NCI-H526 treated with DMSO at 0.1 percent for 48 hours (cell line): Measurements from ENCODE around the gene OPTC.
"Not testable (repeated sequence)": the region's sequence is repeated elsewhere in the genome, so short reads cannot be mapped to it uniquely, and the experiment has no call there.

Source experiments
- DNase-seq: peaks from one replicate; lab custom pipeline; 2025; lab: John Stamatoyannopoulos, UW

The OPTC gene

GRCh38 chr1:203517426-203518110, 23.6 kb downstream of the OPTC start:
- DNase-seq, result no peak

DNA sequence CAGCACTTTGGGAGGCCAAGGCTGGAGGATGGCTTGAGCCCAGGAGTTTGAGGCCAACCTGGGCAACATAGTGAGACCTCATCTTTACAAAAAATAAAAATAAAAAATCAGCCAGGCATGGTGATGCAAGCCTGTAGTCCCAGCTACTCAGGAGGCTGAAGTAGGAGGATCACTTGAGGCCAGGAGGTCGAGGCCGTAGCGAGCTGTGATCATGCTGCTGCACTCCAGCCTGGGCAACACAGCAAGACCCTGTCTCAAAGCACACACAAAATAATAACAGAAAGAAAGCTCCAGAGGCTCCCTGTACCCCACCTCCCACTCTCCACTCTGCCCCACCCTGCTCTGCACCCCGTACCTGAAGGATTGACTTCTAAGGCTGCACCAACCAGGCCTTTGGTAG, 24.2 kb downstream of the OPTC start:
- DNase-seq, result not testable (repeated sequence)

GRCh38 chr1:203518541-203518940, 24.6 kb downstream of the OPTC start:
- no peak for DNase-seq

DNA sequence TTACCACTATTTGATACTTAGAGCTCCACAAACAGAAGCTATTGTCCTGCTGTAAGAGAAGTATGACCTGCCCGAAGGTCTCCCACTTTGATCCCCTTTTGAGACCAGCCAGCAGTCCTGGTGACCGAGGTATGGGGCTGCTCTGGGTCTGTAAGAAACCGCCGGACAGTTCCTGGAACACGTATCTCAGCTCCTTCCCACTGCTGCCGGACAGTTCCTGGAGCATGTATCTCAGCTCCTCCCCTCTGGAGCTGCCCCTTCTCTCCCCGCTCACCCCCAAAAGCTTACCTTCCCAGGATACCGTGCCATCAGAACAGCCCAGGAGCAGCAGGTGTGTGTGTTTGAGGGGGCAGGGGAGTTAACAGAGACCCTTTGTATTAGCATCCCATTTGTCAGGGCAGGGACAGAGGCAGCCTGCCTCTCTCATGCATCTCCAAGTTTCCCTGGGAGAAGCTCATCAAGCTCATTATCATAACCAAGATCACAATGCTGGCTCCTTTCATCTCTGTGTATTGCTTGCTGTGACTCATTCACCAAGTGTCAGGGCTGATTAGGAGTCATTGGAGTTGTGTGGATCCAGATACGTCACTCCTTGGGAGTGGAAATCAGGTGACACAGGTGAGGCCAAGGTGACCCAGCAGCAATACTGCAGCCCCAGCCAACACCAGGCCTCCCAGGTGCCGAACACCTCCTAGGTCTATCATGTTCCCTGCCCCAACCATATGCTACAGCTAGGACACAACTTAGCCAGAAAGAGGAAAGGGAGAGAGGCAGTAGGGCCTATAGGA, 25.3 kb downstream of the OPTC start:
- DNase-seq, result no peak

DNA sequence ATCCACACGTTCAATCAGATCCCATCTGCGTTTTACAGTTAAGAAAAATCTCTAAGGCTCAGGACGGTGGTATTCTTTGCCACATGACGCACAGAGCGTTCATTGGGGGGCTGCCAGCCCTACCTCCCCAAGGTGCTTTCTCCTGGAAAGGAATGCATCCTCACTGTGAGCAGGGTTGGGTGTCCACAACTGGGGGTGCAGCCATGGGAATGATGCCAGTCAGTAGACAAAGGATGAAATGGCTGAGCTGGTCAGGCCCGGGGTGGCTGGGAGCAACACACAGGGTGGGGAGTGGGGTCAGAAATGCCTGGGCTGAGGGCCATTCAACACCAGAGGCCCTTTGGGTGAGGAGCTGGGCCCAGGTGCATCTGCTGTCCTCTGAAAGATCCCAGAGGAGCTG, 25.9 kb downstream of the OPTC start:
- DNase-seq, result no peak

- no peak for DNase-seq
These were observed 26.4 kb downstream of the OPTC start for GRCh38 chr1:203520315-203520714.

DNA sequence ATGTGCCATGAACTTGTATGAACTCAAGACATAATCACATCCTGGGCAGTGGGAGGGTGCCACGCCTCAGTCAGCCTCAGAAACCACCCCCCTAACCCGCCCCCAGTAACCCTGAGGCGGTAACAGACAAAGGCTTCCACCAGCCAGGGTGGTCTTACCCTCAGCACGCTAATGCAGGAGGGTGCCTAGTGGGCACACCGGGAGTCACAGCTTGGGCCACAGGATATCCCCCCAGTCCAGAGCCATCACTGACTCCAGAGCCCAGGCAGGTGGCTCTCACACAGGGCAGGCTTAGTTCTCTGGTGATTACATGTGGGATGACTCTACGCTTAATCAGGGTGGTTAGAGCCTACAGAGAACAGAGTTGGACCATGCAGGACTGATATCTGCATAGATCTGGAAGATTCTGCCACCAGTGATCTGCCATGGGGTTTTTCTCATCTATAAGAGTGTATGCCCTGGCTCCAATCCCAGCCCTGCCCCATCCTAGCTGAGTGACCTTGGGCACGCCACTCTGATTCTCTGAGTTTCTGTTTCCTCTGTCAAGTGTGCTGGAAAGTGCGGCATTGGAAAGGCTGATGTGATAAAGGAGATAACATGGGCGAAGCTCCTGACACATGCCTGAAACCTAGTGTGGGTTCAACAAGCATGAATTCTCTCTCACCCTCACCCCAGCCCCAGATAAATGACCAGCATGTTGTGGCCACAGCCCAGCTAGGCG, 27.3 kb downstream of the OPTC start:
- DNase-seq, result no peak

GRCh38 chr1:203521812-203522211, 27.9 kb downstream of the OPTC start:
- DNase-seq, result no peak

- DNase-seq, result no peak
These were observed 28.3 kb downstream of the OPTC start for GRCh38 chr1:203522237-203522636.

DNA sequence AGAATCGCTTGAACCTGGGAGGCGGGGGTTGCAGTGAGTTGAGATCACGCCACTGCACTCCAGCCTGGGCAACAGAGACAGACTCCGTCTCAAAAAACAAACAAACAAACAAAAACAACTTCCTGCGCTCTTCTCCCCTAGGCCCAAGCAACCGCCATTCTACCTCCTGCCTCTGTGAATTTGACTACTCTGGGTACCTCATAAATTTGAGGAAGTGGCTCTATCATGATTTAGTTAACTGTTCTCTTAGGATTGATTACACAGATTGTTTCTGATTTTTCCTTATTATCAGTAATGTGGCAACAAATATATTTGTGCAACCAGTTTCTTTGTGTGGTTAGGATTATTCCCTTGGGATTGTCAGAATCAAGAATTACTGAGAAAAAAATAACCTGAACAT, 29.7 kb downstream of the OPTC start:
- DNase-seq, result no peak

- DNase-seq, result no peak
These were observed 30.2 kb downstream of the OPTC start for GRCh38 chr1:203524152-203524551.

DNA sequence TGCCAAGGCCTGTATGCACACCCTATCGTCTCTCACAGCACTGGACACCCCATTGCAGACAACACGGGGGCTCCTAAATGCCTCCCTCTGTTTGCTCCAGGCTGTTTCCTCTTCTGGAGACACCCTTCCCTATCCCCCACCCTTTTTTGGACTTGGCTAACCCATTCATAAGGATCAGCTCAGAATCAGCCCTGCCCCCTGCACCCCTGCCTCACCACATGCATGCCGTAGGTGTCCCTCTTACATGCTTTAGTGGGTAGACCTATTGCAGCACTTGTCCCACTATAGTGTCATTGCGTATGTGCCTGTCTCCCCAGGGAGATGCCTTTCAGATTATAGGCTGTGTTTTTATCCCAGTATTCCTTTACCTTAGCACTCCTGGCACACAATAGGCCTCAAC, 30.9 kb downstream of the OPTC start:
- DNase-seq, result no peak

- DNase-seq, result no peak
These were observed 31.7 kb downstream of the OPTC start for GRCh38 chr1:203525685-203526084.

DNA sequence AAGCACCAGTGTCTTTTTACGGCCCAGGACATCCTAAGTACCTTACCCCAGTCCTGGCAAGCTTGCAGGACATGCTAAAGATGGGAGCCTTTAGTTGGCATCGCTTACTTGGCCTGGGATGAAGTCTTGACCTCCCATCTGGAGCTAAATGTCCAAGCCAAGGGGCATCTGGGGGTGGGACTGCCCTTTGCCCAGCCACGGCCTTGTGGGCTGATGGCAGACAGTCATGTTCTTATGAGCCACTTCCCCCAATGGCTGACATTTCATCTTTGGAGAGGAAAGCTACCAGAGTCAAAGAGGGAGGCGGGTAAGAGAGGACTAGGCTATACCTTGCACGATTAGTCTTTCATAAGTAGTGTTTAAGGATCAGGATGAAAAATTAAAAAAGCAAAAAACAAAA, 32.2 kb downstream of the OPTC start:
- no peak for DNase-seq

GRCh38 chr1:203526572-203526971, 32.6 kb downstream of the OPTC start:
- DNase-seq, result no peak

DNA sequence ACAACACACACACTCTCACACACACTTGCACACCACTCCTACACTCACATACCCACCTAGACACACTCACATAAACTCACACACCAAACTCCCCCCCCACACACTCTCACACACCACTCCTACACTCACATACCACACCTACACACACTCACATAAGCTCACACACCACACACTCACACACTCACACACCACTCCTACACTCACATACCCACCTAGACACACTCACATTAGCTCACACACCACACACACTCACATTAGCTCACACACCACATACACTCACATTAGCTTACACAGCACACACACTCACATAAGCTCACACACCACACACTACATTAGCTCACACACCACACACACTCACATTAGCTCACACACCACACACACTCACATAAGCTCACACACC, 33.1 kb downstream of the OPTC start:
- no peak for DNase-seq

- DNase-seq, result no peak
These were observed 34.1 kb downstream of the OPTC start for GRCh38 chr1:203528063-203528462.

DNA sequence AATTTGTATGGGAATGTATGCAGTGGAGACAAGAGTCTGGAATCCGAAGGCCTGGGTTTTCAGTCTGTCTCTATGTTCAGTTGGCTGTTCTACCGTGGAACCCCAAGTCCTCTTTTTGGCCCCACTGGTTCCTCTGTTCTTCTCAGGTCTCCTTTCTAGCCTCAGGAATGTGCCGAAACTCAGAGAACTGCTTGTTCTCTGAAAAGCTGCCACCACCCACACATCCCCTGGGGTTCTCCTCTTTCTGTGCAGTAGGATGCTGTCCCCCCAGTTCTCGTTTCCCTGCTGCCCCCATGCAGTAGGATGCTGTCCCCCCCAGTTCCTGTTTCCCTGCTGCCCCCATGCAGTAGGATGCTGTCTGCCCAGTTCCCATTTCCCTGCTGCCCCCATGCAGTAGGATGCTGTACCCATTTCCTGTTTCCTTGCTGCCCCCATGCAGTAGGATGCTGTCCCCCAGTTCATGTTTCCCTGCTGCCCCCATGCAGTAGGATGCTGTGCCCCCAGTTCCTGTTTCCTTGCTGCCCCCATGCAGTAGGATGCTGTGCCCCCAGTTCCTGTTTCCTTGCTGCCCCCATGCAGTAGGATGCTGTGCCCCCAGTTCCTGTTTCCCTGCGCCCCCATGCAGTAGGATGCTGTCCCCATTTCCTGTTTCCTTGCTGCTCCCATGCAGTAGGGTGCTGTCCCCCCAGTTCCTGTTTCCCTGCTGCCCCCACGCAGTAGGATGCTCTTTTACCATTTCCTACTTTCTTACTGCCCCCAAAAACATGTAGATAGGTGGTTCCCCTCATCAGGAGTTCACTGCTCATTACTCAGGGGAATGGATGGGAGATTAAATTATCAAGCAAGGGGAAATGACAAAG, 35.3 kb downstream of the OPTC start:
- no peak for DNase-seq

DNA sequence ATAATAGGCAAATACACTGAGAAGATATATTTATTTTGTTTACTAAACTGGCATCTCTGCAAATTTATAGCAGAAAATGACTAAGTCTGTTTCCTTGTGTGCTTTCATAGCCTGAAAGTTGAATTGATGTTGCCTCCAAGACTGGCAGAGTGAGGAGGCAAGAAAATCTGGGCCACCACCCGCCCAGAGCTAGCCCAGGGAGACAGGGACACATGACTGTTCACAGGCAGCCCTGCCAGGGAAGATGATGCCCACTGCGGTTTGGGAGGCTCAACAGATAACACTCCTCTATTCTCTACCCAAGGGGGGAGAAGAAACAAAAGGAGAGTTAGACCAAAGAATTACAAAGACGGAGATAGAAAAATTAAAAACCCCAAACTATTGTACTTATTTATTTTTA, 37.1 kb downstream of the OPTC start:
- DNase-seq, result no peak

- DNase-seq, result no peak
These were observed 40.1 kb downstream of the OPTC start for GRCh38 chr1:203534012-203534411.

- DNase-seq, result no peak
These were observed 40.6 kb downstream of the OPTC start for GRCh38 chr1:203534526-203534925.

DNA sequence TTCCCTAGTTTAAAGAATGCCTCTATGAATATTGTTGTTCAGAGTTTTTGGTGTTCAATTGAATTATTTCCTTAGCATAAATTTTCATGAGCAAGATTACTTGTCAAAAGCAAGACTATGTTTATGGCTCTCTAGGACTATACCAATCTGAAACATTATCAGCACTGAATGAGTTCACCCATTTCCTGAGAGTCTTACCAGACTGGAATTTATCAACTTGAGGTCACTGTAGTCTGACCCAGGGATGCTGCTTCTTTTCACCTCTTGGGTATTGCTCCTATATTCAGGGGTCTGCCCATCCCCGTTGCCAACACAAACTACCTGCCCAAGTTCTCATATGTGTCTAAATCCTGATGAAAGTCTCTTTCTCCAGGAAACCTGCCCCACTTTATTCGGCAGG, 42.6 kb downstream of the OPTC start:
- DNase-seq, result no peak
